ENCODE data around the gene RNF31. TPM values are rescaled to one million over a fixed set of nuclear protein-coding genes. Genes with fewer than 3 reads are reported as not detected.
A peak's percentile ranks its signal among the peaks of the same experiment; 100 is the strongest.

Gene RNF31
- total and polyA plus RNA-seq, 2 of the 13 experiments (the other 11 are each of a cell fraction or from before 2014, with no cell fraction given), result 48.2 to 86.8 TPM

DNA sequence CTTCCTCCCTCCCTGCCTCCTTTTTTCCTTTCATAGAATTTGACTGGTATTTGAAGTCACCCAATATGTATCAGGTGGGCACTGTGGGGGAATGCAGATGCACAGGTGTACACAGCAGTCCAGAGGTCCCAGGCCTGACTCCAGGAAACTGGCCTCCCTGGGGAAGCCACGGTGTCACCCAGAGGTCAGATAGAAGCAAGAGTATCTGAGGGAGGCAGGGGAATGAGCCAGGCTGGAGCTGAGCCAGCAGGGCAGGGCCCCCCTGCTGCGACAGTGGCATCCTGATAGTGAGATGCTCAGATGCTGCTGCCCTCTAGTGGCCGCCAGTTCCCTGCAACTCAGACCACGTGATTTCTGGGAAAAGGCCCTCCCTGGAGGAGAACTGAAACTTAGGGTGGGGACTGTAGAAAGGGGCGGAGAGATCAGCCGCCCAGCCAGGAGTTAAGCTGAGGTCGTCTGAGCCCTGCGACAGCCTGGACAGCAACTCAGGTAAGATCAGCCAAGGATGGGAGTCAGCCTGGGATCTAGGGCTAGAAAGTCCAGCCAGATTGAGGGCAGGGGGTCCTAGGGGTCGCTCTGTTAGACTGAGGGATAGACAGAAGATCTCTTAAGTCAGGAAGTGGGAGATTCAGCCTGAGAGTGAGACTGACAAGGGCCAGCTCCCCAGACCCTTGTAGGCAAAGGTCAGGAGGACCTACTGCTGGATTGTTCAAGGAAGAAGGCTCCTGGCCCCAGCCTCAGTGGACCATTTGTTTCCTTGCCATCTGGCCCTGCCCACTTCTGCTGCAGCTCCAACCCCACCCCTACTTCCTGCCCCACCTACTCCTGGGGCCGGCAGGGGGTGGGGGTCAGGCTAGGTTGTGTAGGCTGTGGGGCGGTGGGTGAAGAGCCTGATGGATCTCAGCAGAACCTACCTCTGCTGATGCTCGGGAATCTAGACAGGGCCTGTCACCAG lies 13.8 kb downstream of the RNF31 start, which contains the start of gene IRF9 (continued):
- TF ChIP-seq, protein P1, sequence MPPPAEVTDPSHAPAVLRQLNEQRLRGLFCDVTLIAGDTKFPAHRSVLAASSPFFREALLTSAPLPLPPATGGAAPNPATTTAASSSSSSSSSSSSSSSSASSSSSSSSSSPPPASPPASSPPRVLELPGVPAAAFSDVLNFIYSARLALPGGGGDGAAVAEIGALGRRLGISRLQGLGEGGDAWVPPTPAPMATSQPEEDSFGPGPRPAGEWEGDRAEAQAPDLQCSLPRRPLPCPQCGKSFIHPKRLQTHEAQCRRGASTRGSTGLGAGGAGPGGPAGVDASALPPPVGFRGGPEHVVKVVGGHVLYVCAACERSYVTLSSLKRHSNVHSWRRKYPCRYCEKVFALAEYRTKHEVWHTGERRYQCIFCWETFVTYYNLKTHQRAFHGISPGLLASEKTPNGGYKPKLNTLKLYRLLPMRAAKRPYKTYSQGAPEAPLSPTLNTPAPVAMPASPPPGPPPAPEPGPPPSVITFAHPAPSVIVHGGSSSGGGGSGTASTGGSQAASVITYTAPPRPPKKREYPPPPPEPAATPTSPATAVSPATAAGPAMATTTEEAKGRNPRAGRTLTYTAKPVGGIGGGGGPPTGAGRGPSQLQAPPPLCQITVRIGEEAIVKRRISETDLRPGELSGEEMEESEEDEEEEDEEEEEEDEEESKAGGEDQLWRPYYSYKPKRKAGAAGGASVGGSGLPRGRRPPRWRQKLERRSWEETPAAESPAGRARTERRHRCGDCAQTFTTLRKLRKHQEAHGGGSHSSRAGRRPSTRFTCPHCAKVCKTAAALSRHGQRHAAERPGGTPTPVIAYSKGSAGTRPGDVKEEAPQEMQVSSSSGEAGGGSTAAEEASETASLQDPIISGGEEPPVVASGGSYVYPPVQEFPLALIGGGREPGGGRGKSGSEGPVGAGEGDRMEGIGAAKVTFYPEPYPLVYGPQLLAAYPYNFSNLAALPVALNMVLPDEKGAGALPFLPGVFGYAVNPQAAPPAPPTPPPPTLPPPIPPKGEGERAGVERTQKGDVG (CRISPR knock-in tag; IDR thresholded peaks at IDR 0.05; ENCODE audit: borderline replicate concordance), result peak; percentile 98; the same call in 1 of the 2 replicates
- TF ChIP-seq MAZ (IDR thresholded peaks at IDR 0.05; ENCODE audit: borderline replicate concordance, low read depth, low read length), result peak; percentile 91
- peak; percentile 99 for TF ChIP-seq MAZ (CRISPR knock-in tag; IDR thresholded peaks at IDR 0.05; ENCODE audit: low read depth)
- TF ChIP-seq ZNF484 (CRISPR knock-in tag; IDR thresholded peaks at IDR 0.05; ENCODE audit: borderline replicate concordance, low read depth), result no peak
- TF ChIP-seq, protein P2, sequence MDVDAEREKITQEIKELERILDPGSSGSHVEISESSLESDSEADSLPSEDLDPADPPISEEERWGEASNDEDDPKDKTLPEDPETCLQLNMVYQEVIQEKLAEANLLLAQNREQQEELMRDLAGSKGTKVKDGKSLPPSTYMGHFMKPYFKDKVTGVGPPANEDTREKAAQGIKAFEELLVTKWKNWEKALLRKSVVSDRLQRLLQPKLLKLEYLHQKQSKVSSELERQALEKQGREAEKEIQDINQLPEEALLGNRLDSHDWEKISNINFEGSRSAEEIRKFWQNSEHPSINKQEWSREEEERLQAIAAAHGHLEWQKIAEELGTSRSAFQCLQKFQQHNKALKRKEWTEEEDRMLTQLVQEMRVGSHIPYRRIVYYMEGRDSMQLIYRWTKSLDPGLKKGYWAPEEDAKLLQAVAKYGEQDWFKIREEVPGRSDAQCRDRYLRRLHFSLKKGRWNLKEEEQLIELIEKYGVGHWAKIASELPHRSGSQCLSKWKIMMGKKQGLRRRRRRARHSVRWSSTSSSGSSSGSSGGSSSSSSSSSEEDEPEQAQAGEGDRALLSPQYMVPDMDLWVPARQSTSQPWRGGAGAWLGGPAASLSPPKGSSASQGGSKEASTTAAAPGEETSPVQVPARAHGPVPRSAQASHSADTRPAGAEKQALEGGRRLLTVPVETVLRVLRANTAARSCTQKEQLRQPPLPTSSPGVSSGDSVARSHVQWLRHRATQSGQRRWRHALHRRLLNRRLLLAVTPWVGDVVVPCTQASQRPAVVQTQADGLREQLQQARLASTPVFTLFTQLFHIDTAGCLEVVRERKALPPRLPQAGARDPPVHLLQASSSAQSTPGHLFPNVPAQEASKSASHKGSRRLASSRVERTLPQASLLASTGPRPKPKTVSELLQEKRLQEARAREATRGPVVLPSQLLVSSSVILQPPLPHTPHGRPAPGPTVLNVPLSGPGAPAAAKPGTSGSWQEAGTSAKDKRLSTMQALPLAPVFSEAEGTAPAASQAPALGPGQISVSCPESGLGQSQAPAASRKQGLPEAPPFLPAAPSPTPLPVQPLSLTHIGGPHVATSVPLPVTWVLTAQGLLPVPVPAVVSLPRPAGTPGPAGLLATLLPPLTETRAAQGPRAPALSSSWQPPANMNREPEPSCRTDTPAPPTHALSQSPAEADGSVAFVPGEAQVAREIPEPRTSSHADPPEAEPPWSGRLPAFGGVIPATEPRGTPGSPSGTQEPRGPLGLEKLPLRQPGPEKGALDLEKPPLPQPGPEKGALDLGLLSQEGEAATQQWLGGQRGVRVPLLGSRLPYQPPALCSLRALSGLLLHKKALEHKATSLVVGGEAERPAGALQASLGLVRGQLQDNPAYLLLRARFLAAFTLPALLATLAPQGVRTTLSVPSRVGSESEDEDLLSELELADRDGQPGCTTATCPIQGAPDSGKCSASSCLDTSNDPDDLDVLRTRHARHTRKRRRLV (CRISPR knock-in tag; IDR thresholded peaks at IDR 0.05), result peak; percentile 33
- TF ChIP-seq, protein P3, sequence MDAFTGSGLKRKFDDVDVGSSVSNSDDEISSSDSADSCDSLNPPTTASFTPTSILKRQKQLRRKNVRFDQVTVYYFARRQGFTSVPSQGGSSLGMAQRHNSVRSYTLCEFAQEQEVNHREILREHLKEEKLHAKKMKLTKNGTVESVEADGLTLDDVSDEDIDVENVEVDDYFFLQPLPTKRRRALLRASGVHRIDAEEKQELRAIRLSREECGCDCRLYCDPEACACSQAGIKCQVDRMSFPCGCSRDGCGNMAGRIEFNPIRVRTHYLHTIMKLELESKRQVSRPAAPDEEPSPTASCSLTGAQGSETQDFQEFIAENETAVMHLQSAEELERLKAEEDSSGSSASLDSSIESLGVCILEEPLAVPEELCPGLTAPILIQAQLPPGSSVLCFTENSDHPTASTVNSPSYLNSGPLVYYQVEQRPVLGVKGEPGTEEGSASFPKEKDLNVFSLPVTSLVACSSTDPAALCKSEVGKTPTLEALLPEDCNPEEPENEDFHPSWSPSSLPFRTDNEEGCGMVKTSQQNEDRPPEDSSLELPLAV (CRISPR knock-in tag; conservative IDR thresholded peaks at IDR 0.05; ENCODE audit: low read depth), result no peak
- no peak for TF ChIP-seq NR3C1 (CRISPR knock-in tag; IDR thresholded peaks at IDR 0.05)
- TF ChIP-seq, protein P4, sequence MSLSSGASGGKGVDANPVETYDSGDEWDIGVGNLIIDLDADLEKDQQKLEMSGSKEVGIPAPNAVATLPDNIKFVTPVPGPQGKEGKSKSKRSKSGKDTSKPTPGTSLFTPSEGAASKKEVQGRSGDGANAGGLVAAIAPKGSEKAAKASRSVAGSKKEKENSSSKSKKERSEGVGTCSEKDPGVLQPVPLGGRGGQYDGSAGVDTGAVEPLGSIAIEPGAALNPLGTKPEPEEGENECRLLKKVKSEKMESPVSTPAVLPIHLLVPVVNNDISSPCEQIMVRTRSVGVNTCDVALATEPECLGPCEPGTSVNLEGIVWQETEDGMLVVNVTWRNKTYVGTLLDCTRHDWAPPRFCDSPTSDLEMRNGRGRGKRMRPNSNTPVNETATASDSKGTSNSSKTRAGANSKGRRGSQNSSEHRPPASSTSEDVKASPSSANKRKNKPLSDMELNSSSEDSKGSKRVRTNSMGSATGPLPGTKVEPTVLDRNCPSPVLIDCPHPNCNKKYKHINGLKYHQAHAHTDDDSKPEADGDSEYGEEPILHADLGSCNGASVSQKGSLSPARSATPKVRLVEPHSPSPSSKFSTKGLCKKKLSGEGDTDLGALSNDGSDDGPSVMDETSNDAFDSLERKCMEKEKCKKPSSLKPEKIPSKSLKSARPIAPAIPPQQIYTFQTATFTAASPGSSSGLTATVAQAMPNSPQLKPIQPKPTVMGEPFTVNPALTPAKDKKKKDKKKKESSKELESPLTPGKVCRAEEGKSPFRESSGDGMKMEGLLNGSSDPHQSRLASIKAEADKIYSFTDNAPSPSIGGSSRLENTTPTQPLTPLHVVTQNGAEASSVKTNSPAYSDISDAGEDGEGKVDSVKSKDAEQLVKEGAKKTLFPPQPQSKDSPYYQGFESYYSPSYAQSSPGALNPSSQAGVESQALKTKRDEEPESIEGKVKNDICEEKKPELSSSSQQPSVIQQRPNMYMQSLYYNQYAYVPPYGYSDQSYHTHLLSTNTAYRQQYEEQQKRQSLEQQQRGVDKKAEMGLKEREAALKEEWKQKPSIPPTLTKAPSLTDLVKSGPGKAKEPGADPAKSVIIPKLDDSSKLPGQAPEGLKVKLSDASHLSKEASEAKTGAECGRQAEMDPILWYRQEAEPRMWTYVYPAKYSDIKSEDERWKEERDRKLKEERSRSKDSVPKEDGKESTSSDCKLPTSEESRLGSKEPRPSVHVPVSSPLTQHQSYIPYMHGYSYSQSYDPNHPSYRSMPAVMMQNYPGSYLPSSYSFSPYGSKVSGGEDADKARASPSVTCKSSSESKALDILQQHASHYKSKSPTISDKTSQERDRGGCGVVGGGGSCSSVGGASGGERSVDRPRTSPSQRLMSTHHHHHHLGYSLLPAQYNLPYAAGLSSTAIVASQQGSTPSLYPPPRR (CRISPR knock-in tag; IDR thresholded peaks at IDR 0.05; ENCODE audit: borderline replicate concordance), result peak; percentile 66; the same call in 1 of the 2 replicates

Data from HepG2 (cell line).